Tongue (tissue), 2 donors: ENCODE results near the gene NINL. TPM values are rescaled to one million over a fixed set of nuclear protein-coding genes. Genes with fewer than 3 reads are reported as not detected.
A peak's percentile ranks its signal among the peaks of the same experiment; 100 is the strongest.
"Not testable (repeated sequence)": the region's sequence is repeated elsewhere in the genome, so short reads cannot be mapped to it uniquely, and the experiment has no call there.

Experiments used
- DNase-seq: peaks from one replicate; pipeline ENCODE4 v3.0.0-alpha.2; 2015
- total RNA-seq: library from RNA; depleted of rRNA; stranded (reverse); fragments of >200 nt; gene quantifications from one replicate; pipeline ENCODE4 v1.2.3, GENCODE V29; 2014

Gene NINL
- total RNA-seq, 1 donor from 2014 or later: 8.7 TPM

DNA sequence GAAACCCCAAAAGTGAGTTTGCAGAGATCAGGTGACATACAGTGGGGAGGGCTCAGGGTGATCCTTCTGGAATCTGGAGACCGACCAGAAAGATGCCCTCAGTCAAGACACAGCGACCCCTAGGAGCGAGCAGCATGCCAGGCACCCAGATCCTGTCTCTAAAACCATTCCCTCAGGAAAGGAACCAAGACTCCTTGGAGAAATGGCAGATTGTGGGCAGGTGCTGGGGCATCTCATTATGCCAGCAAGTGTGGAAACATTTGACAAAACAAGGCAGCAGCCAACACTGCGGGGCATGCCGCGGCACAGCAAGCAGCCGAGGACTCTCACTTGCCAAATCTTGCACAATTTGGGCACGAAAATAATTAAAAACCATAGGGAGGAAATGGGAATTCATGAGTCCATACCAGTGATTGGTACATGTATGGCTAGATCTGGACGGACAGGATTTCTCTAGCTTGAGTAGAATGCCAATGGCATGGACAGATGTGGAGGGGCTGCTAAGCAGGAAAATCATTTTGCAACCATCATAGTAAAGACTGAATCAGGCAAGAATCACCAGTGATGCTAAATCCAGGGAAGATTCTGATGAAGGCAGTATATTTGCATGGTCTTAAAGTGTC, 101.0 kb downstream of the NINL start:
- DNase-seq: no peak

GRCh38 chr20:25483431-25484132, 101.7 kb downstream of the NINL start:
- DNase-seq: no peak

DNA sequence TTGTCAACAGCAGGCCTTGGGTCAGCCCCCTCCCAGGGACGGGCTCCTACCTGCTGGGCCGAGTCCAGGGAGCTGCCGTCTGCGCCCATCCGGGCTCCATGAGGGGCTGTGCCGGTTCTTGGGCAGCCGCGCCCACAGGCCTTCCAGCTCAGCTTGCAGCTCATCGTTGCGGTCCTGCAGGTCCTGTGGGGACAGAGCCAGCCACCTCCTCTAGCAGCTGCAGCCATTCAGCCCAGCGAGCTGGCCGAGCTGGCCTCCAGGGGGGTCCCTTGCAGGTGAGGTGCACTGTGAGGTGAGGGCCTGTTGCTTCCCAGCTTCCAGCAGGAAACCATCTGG, 103.4 kb downstream of the NINL start:
- DNase-seq: no peak

DNA sequence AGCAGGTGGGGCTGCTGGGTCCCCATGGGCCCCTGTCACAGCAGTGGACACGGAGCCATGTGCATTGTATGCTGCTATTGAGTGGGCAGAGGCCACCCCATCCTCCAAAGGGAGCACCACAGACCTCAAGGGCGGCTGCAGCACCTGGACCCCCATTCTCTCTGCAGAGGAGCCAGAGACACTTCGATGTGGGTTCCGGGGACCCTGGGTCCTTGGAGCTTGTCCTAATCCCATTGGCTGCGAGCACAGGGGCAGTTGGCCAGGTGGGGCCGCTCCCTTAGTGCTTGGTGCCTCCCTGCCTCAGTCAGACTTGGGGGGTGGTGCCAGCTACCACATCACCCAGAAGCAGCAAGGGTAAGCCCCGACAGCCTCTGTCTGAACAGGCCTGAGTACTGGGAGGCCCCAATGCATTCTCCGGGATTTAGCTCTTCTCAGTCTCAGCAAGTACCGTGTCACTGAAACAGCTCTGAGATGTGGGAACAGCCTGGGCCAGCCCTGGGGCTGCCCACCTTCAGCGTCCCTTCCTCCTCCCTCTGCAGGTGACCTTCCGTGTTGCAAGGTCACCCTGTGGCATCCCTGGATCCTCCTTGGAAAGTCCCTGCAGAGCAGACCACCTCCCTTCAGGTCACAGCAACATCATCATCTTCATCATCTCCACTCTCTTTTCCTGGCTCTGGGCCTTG, 104.0 kb downstream of the NINL start:
- no peak for DNase-seq

GRCh38 chr20:25480797-25481196, 104.5 kb downstream of the NINL start:
- no peak for DNase-seq

DNA sequence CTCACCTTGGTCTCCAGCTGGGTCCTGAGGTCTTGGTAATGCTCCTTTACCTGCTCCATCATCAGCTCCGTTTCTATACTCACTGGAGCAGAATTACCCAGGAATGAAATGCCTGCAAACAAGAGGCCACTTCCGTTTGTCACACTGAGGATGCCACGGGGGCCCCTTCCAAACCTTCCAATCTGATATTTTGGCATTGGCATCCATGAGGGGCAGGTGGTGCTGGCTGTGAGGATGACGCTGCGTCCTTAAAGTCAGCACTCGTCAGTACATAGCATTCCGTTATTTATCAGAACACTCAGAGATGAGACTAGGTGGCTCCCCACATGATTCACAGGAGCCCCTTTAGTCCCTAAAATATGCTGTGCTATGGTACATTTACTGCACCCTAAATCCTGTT, 105.2 kb downstream of the NINL start:
- no peak for DNase-seq

- DNase-seq: no peak
These were observed 105.7 kb downstream of the NINL start for GRCh38 chr20:25479638-25480037.

DNA sequence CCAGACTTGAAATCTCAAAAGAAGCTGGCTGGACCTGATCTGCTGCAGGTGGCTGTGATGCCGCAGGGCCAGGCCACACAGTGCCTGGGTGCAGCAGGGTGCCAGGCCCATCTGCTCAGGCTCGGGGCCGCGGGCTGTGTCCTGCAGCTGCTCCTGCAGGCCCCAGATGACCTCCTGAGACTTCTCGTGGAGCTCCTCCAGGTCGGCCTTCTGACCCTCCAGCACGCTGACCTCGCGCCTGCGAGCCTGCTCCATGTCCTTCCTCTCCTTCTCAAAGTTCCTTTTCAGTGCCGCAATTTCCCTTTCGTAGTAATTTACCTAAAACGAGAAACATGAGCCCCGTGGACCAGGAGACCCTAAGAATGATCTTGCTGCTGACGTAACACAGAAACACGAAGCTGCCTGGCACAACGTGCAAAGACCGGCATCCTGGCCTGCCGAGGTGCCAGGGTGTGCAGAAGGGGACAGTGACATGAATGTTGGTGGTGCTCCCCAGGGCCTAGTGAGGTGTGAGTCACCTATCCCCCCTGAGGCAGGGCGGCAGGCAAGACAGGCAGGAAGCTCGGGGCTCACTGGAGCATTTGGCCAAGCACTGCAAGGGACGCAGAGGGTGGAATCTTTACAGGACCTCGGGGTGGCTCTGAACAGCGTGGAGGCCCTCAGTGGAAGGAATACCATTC, 106.3 kb downstream of the NINL start:
- no peak for DNase-seq

DNA sequence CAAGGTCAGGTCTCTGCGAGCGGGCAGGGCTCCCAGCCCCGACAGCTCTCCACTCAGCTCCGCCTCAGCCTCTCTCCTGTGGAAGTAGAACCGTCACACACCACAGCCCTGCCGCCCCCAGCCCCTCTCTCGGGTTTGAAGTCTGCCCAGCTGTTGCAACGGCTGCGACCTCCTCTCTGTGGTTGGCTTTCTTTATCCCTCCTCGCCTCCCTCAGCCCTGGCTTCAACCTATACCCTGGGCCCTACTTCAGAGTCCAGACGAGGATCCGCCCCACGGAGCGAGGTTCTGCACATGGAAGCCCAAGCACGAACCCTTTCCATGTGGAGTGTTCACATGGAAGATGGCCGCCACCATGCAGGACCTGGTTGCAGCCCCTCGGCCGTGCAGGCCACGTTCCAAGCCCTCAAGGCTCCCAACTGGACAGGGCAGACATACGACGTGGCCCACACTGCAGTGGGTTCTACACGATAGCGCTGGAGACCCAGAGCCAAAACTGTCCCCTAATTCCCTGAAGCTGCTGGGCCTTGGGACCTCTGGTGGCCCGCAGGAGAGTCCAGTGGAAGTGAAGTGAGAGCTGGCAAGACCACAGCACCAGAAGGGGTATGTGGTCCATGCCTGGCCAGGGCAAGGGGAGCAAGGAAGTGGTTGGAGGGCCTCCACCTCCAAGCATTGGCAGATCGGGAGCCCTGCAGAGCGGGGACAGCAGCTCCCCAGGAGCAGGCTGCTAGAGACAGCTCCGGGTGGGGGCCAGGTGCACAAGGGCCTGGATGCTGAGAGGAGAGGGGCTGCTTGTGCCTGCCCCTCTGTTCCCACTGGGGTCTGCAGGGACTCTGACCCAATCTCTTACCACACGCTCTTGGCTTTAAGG, 108.1 kb downstream of the NINL start:
- no peak for DNase-seq

GRCh38 chr20:25476106-25477013, 109.0 kb downstream of the NINL start:
- DNase-seq: no peak

DNA sequence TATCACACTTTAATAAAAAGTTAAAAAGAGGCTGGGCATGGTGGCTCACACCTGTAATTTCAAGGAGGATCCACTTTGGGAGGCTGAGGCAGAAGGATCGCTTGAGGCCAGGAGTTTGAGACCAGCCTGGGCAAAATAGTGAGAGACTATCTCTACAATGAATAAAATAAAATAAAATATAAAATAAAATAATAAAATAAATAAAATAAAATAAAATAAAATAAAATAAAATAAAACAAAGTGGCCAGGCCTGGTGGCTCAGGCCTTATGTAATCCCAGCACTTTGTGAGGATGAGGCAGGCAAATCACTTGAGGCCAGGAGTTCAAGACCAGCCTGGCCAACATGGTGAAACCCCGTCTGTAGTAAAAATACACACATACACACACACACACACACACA, 112.0 kb downstream of the NINL start:
- not testable (repeated sequence) for DNase-seq

DNA sequence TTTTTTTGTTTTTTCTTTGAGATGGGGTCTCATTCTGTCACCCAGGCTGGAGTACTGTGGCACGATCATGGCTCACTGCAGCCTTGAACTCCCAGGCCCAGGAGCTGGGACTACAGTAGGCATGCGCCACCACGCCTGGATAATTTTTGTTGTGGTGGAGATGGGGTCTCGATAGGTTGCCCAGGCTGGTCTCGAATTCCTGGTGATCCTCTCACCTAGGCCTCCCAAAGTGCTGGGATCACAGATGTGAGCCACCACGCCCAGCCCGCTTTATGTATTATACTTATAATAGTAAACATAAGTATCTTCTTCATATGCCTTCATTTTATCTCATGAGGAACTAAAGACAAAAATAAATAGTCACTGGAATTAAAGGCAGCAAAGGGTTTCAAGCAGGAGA, 114.3 kb downstream of the NINL start:
- no peak for DNase-seq

DNA sequence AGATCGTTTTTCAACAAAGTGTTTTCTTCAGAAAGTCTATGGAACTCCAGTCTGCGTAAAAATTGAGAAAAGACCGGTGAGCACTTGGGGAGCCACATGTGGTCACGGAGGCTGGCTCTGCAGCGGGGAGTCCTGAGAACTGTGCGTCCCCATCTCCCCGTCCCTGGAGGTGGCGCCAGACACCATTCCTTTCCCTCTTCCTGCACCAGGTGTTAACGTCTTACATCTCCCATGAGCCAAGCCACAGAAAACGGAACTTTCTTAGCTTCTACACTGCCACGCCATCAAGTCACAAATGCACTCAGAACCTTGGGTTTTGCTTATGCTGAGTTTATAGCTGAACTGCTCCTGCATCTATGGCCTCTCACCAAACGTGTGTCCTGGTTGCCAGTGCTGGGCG, 115.3 kb downstream of the NINL start:
- peak; percentile 45 for DNase-seq

GRCh38 chr20:25469558-25469957, 115.8 kb downstream of the NINL start:
- no peak for DNase-seq

- no peak for DNase-seq
These were observed 116.9 kb downstream of the NINL start for GRCh38 chr20:25468126-25469075.

DNA sequence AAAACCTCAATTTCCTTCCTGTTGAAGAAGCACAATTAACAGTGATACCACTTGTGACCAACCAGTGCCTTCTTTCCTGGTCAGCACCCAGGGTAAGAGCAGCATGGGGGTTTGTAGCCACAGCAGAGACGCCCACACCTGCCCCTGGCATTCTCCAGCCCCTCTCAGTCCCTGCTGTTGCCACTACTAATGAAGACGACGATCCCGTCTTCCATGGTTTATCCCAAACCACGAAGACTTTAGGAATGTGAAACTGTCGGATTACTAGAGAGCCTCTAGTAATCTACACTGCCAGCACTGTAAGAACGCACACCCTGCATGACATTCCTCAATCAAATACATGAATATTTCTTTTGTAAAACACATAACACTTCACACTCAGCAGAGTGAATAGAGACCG, 117.9 kb downstream of the NINL start:
- no peak for DNase-seq

DNA sequence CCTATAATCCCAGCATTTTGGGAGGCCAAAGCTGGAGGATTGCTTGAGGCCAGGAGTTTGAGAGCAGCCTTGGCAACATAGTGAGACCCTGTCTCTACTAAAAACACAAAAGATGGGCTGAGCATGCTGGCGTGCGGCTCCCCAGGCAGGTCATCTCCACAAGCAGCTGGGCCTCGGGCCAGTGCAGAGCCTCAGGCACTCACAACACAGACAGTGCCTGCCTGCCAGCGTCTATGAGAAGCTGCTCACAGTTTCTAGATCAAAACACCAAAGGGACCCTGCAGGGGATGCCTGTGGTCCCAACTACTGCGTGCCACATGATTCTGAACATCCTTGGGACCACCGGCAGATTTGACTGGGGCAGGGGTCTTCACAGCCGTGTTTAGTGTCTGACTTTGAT, 118.5 kb downstream of the NINL start:
- no peak for DNase-seq

GRCh38 chr20:25465243-25466135, 119.8 kb downstream of the NINL start:
- no peak for DNase-seq
